ENCODE measurements around the gene BTBD9.
A peak's percentile ranks its signal among the peaks of the same experiment; 100 is the strongest.

The BTBD9 gene

DNA sequence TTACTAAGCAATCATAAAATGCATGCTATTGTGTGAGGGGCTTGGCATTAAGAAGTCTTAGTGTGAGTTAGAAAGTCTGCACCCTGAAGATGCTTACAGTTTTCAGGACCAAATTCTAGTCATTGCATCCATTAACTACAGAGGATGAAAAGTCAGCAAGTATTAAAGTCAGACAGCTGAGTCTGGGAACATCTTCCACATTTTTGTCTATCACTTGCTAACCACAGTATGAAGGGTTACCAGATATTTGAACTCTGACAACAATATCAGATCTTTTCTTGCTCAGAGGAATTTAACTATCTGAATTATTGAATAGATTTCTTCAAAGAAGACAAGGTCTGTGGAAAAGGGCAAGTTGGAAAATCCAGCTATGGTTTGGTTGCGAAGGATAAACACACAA, 264.4 kb downstream of the BTBD9 start:
- no peak overlapping the region for H2BK12ac ChIP-seq (ENCODE audit: low read length in 2 of 2)
- H3K79me1 ChIP-seq (replicated peaks; ENCODE audit: low read length, poor library complexity, severe bottlenecking), result no peaks in the 10 kb centered on the region
- no CpG with 5 or more reads among the region's 1 CpG for WGBS
- peaks cover 4% of the 10 kb centered on the region for H3K4me1 ChIP-seq (ENCODE audit: control insufficient read depth, insufficient read depth, low read depth, low read length)
- no peak overlapping the region for H4K91ac ChIP-seq (ENCODE audit: low read length)
- H3K14ac ChIP-seq (ENCODE audit: low read length in 2 of 2), result no peak overlapping the region
- H3K9me3 ChIP-seq (ENCODE audit: control insufficient read depth, low read length), result no peaks in the 10 kb centered on the region
- no peak overlapping the region for H2BK120ac ChIP-seq (ENCODE audit: low read depth, low read length)
- no peak overlapping the region for H2AFZ ChIP-seq (ENCODE audit: low read depth, low read length)
- no peak overlapping the region for H4K8ac ChIP-seq (ENCODE audit: low read length)
- no peak overlapping the region for H3K23ac ChIP-seq (ENCODE audit: low read length in 2 of 2)
- no peaks in the 10 kb centered on the region for H3K27me3 ChIP-seq (ENCODE audit: control insufficient read depth in 1 of 2, insufficient read depth in 1 of 2, low read length in 2 of 2)
- H3K18ac ChIP-seq (ENCODE audit: low read depth in 1 of 2, low read length in 2 of 2), result no peak overlapping the region
- H2AK5ac ChIP-seq (ENCODE audit: low read length, severe bottlenecking), result no peak overlapping the region
- DNase-seq, result no peak
- no peak overlapping the region for H3K4me2 ChIP-seq (ENCODE audit: low read length, poor library complexity, severe bottlenecking)
- no peak overlapping the region for H2BK15ac ChIP-seq (ENCODE audit: low read depth, poor library complexity, severe bottlenecking)
- H3K27ac ChIP-seq (ENCODE audit: low read length, poor library complexity, severe bottlenecking), result peak overlapping the region; percentile 15
- H3K36me3 ChIP-seq (ENCODE audit: control insufficient read depth in 1 of 2, insufficient read depth in 2 of 2, low read depth in 1 of 2, low read length in 2 of 2), result no peaks in the 10 kb centered on the region
- no peak overlapping the region for H3K9ac ChIP-seq (ENCODE audit: low read length)
- no peak overlapping the region for H3K4me3 ChIP-seq (ENCODE audit: insufficient read depth in 1 of 2, low read depth in 1 of 2, low read length in 2 of 2)
- H2BK5ac ChIP-seq (ENCODE audit: low read depth, low read length, poor library complexity, severe bottlenecking), result no peak overlapping the region
- no peak overlapping the region for H3K4ac ChIP-seq (ENCODE audit: low read depth in 1 of 2, low read length in 2 of 2)

GRCh38 chr6:38371881-38372280, 267.8 kb downstream of the BTBD9 start:
- no peak overlapping the region for H3K27ac ChIP-seq (ENCODE audit: low read length, poor library complexity, severe bottlenecking)
- no peak overlapping the region for H2AFZ ChIP-seq (ENCODE audit: low read depth, low read length)
- H2BK5ac ChIP-seq (ENCODE audit: low read depth, low read length, poor library complexity, severe bottlenecking), result no peak overlapping the region
- no CpG with 5 or more reads among the region's 1 CpG for WGBS
- no peaks in the 10 kb centered on the region for H3K36me3 ChIP-seq (ENCODE audit: control insufficient read depth in 1 of 2, insufficient read depth in 2 of 2, low read depth in 1 of 2, low read length in 2 of 2)
- no peaks in the 10 kb centered on the region for H3K27me3 ChIP-seq (ENCODE audit: control insufficient read depth in 1 of 2, insufficient read depth in 1 of 2, low read length in 2 of 2)
- no peaks in the 10 kb centered on the region for H3K9me3 ChIP-seq (ENCODE audit: control insufficient read depth, low read length)
- no peak for DNase-seq
- H2AK5ac ChIP-seq (ENCODE audit: low read length, severe bottlenecking), result no peak overlapping the region
- H3K23ac ChIP-seq (ENCODE audit: low read length in 2 of 2), result no peak overlapping the region
- H3K4me2 ChIP-seq (ENCODE audit: low read length, poor library complexity, severe bottlenecking), result no peak overlapping the region
- H2BK12ac ChIP-seq (ENCODE audit: low read length in 2 of 2), result no peak overlapping the region
- peaks cover 4% of the 10 kb centered on the region for H3K4me1 ChIP-seq (ENCODE audit: control insufficient read depth, insufficient read depth, low read depth, low read length)
- H3K4ac ChIP-seq (ENCODE audit: low read depth in 1 of 2, low read length in 2 of 2), result no peak overlapping the region
- H2BK15ac ChIP-seq (ENCODE audit: low read depth, poor library complexity, severe bottlenecking), result no peak overlapping the region
- no peak overlapping the region for H4K91ac ChIP-seq (ENCODE audit: low read length)
- H3K9ac ChIP-seq (ENCODE audit: low read length), result no peak overlapping the region
- no peak overlapping the region for H3K14ac ChIP-seq (ENCODE audit: low read length in 2 of 2)
- H2BK120ac ChIP-seq (ENCODE audit: low read depth, low read length), result no peak overlapping the region
- no peak overlapping the region for H3K4me3 ChIP-seq (ENCODE audit: insufficient read depth in 1 of 2, low read depth in 1 of 2, low read length in 2 of 2)
- no peak overlapping the region for H4K8ac ChIP-seq (ENCODE audit: low read length)
- H3K18ac ChIP-seq (ENCODE audit: low read depth in 1 of 2, low read length in 2 of 2), result no peak overlapping the region
- H3K79me1 ChIP-seq (replicated peaks; ENCODE audit: low read length, poor library complexity, severe bottlenecking), result peaks cover 2% of the 10 kb centered on the region

DNA sequence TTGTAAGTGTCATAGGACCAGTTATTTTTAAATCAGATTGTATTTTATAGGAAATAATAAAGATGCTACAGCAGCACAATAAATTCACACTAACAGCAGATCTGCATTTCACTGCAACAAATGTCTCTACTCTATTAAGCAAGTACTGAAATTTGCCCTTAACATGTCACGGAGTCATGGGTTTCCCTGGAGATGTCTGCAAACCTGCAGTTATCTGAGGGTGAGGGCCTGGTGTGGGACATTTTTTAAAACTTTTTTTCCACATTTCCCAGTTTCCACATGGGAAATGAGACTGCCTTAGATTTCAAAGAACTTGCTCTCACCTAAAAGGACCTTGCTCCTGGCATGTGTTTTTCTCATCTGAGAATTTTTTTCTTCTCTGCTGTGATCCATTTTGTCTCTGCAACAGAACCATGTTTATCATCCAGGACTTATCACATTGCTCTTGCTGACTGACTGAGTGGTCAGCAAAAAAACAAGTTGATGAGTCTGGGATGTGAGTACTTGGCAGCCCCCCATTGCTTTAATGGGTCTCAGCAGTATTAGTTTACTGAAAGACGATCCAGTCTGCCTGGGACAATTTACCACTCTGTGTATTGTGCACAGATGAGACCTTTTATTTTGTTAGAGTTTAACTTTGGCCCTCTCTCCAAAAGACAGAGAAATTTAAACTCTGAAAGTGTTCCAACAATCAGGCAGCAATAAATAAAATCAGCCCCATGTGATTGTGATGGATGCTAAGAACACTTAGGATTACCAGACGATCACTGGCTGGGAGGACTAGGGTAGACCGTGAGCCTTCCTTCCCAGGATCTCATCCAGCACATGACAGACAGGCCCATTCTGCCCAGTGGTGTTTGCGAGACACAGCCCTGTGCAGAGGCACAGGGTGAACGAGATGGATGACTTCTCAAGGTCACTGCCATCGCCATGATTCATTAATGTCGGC, 268.8 kb downstream of the BTBD9 start:
- Histone ChIP-seq H3K9ac (ENCODE audit: low read length) (no peak overlapping the region), H3K14ac (ENCODE audit: low read length in 2 of 2) (peak overlapping the region in 1 of 2 experiments; percentile 19)
- WGBS, result 53% methylated on average over 8 of the region's 8 CpGs

DNA sequence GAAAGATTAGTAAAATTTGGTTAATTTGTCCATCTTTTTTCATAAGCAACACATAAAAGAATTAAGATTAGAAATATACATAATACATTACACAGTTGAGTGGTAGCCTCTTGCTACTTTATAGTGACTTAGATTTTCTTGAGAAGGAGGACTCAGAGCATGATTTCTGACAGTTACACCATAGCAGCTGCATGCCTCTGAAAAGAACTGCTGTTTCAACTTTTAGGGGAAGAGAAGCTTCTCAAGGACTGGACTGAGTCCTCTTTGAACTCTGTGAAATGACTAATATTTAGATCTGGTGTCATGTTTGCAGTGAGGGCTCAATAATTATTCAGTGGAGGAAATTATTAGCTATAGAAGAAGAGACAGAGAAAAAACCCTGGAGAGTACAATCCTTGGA, 272.5 kb downstream of the BTBD9 start:
- no peak overlapping the region for H3K18ac ChIP-seq (ENCODE audit: low read depth in 1 of 2, low read length in 2 of 2)
- no peak overlapping the region for H3K23ac ChIP-seq (ENCODE audit: low read length in 2 of 2)
- H3K79me1 ChIP-seq (replicated peaks; ENCODE audit: low read length, poor library complexity, severe bottlenecking), result peaks cover 2% of the 10 kb centered on the region
- no peak overlapping the region for H3K4ac ChIP-seq (ENCODE audit: low read depth in 1 of 2, low read length in 2 of 2)
- DNase-seq, result no peak
- no peak overlapping the region for H2BK12ac ChIP-seq (ENCODE audit: low read length in 2 of 2)
- H3K14ac ChIP-seq (ENCODE audit: low read length in 2 of 2), result no peak overlapping the region
- H4K8ac ChIP-seq (ENCODE audit: low read length), result no peak overlapping the region
- peak overlapping the region; percentile 17 for H3K9ac ChIP-seq (ENCODE audit: low read length)
- no peak overlapping the region for H3K27ac ChIP-seq (ENCODE audit: low read length, poor library complexity, severe bottlenecking)
- H4K91ac ChIP-seq (ENCODE audit: low read length), result no peak overlapping the region
- H3K27me3 ChIP-seq (ENCODE audit: control insufficient read depth in 1 of 2, insufficient read depth in 1 of 2, low read length in 2 of 2), result no peaks in the 10 kb centered on the region
- no peak overlapping the region for H2AFZ ChIP-seq (ENCODE audit: low read depth, low read length)
- H3K9me3 ChIP-seq (ENCODE audit: control insufficient read depth, low read length), result no peaks in the 10 kb centered on the region
- H3K4me1 ChIP-seq (ENCODE audit: control insufficient read depth, insufficient read depth, low read depth, low read length), result peaks cover 3% of the 10 kb centered on the region
- no peak overlapping the region for H2BK120ac ChIP-seq (ENCODE audit: low read depth, low read length)
- H3K4me3 ChIP-seq (ENCODE audit: insufficient read depth in 1 of 2, low read depth in 1 of 2, low read length in 2 of 2), result no peak overlapping the region
- no peak overlapping the region for H2BK5ac ChIP-seq (ENCODE audit: low read depth, low read length, poor library complexity, severe bottlenecking)
- H2BK15ac ChIP-seq (ENCODE audit: low read depth, poor library complexity, severe bottlenecking), result no peak overlapping the region
- H3K4me2 ChIP-seq (ENCODE audit: low read length, poor library complexity, severe bottlenecking), result no peak overlapping the region
- H2AK5ac ChIP-seq (ENCODE audit: low read length, severe bottlenecking), result no peak overlapping the region
- H3K36me3 ChIP-seq (ENCODE audit: control insufficient read depth in 1 of 2, insufficient read depth in 2 of 2, low read depth in 1 of 2, low read length in 2 of 2), result no peaks in the 10 kb centered on the region

More for the DNA sequence above, 268.8 kb downstream of the BTBD9 start:
- Histone ChIP-seq H3K18ac (ENCODE audit: low read depth in 1 of 2, low read length in 2 of 2) (peak overlapping the region in 1 of 2 experiments; percentile 54), H3K9me3 (ENCODE audit: control insufficient read depth, low read length) (no peaks in the 10 kb centered on the region), H2AK5ac (ENCODE audit: low read length, severe bottlenecking) (no peak overlapping the region), H2BK15ac (ENCODE audit: low read depth, poor library complexity, severe bottlenecking) (no peak overlapping the region), H4K8ac (ENCODE audit: low read length) (no peak overlapping the region), H3K27me3 (ENCODE audit: control insufficient read depth in 1 of 2, insufficient read depth in 1 of 2, low read length in 2 of 2) (no peaks in the 10 kb centered on the region), H3K4ac (ENCODE audit: low read depth in 1 of 2, low read length in 2 of 2) (no peak overlapping the region), H4K91ac (ENCODE audit: low read length) (no peak overlapping the region), H3K4me1 (ENCODE audit: control insufficient read depth, insufficient read depth, low read depth, low read length) (peaks cover 4% of the 10 kb centered on the region), H3K36me3 (ENCODE audit: control insufficient read depth in 1 of 2, insufficient read depth in 2 of 2, low read depth in 1 of 2, low read length in 2 of 2) (no peaks in the 10 kb centered on the region), H3K4me2 (ENCODE audit: low read length, poor library complexity, severe bottlenecking) (no peak overlapping the region), H2AFZ (ENCODE audit: low read depth, low read length) (no peak overlapping the region), H3K27ac (ENCODE audit: low read length, poor library complexity, severe bottlenecking) (peak overlapping the region; percentile 4), H3K23ac (ENCODE audit: low read length in 2 of 2) (no peak overlapping the region), H2BK5ac (ENCODE audit: low read depth, low read length, poor library complexity, severe bottlenecking) (no peak overlapping the region), H3K79me1 (replicated peaks; ENCODE audit: low read length, poor library complexity, severe bottlenecking) (peaks cover 2% of the 10 kb centered on the region), H3K4me3 (ENCODE audit: insufficient read depth in 1 of 2, low read depth in 1 of 2, low read length in 2 of 2) (peak overlapping the region in 1 of 2 experiments; percentile 1), H2BK120ac (ENCODE audit: low read depth, low read length) (no peak overlapping the region), H2BK12ac (ENCODE audit: low read length in 2 of 2) (no peak overlapping the region)
- DNase-seq, result peak; percentile 28

Data from mesenchymal stem cell (in vitro differentiated cells and primary cell).